GM12872 (cell line): ENCODE data around the gene CD151.

Source experiments
- TF ChIP-seq, protein P1 (sequence below): IDR thresholded peaks from 3 replicates; pipeline ENCODE4 v1.5.1; 2011; ENCODE audit warnings: low read depth, mild to moderate bottlenecking, low read length, moderate library complexity; ENCODE audit not compliant: insufficient read depth

CD151 gene

DNA sequence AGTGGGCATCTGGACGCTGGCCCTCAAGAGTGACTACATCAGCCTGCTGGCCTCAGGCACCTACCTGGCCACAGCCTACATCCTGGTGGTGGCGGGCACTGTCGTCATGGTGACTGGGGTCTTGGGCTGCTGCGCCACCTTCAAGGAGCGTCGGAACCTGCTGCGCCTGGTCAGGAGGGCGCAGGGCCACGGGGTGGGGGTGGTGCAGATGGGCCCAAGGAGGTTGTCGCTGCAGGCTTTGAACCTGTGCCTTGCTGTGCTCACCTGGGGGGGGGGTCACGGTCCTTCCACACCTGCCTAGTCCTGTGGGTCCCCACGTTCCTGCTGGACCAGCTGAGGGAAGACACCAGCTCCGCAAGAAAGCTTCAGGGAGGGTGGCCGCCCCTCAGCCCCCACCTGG, 3.5 kb downstream of the CD151 start:
- TF ChIP-seq, protein P1, sequence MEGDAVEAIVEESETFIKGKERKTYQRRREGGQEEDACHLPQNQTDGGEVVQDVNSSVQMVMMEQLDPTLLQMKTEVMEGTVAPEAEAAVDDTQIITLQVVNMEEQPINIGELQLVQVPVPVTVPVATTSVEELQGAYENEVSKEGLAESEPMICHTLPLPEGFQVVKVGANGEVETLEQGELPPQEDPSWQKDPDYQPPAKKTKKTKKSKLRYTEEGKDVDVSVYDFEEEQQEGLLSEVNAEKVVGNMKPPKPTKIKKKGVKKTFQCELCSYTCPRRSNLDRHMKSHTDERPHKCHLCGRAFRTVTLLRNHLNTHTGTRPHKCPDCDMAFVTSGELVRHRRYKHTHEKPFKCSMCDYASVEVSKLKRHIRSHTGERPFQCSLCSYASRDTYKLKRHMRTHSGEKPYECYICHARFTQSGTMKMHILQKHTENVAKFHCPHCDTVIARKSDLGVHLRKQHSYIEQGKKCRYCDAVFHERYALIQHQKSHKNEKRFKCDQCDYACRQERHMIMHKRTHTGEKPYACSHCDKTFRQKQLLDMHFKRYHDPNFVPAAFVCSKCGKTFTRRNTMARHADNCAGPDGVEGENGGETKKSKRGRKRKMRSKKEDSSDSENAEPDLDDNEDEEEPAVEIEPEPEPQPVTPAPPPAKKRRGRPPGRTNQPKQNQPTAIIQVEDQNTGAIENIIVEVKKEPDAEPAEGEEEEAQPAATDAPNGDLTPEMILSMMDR, result no peak

DNA sequence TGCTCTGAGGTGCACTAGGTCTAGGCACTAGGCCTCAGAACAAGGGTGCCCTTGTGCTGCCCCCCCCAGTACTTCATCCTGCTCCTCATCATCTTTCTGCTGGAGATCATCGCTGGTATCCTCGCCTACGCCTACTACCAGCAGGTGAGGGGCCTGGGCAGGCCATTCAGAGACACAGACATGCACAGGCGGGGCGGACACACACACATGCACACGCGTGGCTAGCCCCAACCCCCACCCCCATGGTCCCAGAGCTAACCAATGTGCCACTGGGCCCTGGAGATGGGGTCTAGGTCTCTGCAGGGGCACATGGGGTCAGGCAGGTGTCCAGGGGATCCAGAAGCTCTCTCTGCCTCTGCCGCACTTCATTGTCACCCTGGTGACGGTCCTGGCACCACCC, 3.9 kb downstream of the CD151 start:
- TF ChIP-seq, protein P1, result no peak

DNA sequence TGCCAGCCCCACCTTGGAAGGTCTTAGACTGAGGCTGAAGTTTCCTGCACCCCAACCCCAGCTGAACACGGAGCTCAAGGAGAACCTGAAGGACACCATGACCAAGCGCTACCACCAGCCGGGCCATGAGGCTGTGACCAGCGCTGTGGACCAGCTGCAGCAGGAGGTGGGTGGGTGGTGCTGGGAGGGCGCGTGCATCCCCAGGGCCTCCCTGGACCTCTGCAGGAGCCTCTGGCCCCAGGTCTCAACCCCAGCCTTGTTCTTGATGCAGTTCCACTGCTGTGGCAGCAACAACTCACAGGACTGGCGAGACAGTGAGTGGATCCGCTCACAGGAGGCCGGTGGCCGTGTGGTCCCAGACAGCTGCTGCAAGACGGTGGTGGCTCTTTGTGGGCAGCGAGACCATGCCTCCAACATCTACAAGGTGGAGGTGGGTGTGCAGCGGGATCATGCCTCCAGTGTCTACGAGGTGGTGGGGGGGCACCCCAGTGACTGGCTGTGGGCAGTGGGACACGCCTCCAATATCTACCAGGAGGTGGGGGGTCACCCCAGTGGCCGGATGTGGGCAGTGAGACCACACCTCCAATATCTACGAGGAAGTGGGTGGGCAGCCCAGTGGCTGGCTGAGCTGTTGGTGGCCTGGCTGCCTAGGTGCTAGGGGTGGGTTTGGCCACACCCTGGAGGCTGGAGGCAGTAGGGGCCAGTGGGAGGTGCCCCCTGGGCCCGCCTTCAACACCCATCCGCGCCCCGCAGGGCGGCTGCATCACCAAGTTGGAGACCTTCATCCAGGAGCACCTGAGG, 4.6 kb downstream of the CD151 start:
- TF ChIP-seq, protein P1, result no peak

DNA sequence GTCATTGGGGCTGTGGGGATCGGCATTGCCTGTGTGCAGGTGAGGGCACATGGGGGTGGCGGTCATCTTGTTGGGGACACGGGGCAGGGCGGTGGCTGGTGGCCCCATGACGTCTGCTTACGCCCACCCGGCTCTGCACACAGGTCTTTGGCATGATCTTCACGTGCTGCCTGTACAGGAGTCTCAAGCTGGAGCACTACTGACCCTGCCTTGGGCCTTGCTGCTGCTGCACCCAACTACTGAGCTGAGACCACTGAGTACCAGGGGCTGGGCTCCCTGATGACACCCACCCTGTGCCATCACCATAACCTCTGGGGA, 5.2 kb downstream of the CD151 start:
- TF ChIP-seq, protein P1, result no peak

DNA sequence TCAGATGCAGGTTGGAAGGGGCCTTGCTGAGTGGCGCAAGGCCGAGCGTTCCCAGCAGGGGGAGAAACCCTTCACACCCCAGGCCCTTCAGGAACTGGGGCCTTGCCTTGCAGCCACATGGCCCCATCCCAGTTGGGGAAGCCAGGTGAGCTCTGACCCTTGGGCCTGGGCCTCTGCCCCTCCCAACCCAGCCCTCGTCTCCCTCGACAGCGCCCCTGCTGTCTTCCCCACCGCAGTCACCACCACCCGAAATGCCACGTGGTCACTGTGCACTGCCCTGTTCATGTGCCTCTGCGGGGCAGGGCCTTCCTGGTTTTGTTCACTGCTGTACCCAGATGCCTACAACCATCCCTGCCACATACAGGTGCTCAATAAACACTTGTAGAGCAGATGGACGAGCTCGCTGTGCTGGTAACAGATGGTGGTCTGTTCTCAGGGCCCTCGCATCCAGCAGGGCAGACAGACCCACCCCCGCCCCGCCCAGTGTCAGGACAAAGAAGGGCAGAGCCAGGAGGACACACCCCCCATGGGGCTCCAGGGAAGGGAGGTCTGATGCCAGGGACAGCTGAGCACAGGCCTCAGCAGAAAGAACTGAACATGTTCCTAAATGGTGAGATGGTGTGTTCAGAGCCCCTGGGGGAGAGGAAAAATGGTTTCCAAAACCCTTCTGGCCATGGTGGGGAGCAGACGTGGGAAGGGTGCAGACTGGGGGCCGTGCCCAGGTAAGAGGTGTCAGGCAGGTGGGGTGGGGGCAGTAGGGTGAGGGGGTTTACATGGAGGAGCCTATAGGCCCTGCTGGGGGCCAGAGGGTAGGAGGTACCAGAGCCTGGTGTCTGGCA, 5.9 kb downstream of the CD151 start:
- TF ChIP-seq, protein P1, result 0 out of 3 replicates have a peak, but pooled peaks have one; percentile 14

DNA sequence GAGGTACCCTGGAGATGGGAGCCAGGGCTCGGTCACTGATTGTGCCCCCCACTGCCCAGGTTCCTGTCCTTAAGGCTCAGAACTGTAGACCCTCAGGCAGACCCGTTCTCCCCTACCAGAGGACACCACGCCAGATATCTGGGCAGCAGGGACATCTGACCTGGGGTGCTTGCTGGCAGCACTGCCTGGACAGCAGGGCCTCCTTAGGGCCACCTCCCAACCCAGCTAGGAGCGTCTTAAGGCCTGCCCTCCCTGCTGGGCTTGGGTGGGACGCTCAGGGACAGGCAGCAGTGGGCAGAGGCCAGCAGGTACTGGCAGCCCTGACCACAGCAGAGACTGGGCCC, 6.5 kb downstream of the CD151 start:
- TF ChIP-seq, protein P1, result no peak

DNA sequence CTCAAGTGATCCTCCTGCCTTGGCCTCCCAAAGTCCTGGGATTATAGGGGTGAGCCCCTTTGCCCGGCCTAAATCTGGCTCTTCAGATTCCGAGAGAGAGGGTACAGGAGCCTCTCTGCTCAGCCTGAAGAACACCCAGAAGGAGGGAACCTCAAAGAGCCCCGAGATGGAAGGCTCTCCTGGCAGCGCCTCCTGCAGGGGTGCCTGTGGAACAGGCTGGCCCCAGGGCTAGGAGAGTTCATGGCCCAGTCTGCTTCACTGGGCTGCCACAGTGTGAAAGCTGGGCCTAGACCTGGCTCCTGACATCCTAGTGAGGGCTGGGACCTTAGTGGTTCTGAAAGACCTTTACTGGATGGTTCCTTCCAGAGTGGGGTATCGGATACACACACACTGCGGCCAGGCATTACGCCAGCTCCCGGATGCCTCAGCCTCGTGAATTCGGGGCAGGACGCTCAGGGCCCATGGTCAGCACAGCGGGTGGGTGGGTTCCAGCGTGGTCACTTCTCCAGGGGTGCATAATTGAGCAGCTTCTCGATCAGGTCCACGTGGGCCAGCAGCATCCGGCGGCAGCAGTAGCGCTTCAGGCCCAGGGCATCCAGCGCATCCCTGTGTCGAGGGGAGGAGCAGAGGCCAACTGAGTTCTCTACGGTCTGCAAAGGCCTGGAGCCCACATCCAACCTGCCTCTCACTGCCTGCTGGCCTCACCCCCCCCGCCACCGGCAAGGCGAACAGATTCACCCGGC, 7.3 kb downstream of the CD151 start:
- TF ChIP-seq, protein P1, result peak; percentile 52
